Measurements from ENCODE around the gene SCAMP2. TPM values are rescaled to one million over a fixed set of nuclear protein-coding genes. Genes with fewer than 3 reads are reported as not detected.

SCAMP2 gene
- total and polyA plus RNA-seq, 2 of the 13 experiments (the other 11 are each of a cell fraction or from before 2014, with no cell fraction given) = 34.8 to 121 TPM

DNA sequence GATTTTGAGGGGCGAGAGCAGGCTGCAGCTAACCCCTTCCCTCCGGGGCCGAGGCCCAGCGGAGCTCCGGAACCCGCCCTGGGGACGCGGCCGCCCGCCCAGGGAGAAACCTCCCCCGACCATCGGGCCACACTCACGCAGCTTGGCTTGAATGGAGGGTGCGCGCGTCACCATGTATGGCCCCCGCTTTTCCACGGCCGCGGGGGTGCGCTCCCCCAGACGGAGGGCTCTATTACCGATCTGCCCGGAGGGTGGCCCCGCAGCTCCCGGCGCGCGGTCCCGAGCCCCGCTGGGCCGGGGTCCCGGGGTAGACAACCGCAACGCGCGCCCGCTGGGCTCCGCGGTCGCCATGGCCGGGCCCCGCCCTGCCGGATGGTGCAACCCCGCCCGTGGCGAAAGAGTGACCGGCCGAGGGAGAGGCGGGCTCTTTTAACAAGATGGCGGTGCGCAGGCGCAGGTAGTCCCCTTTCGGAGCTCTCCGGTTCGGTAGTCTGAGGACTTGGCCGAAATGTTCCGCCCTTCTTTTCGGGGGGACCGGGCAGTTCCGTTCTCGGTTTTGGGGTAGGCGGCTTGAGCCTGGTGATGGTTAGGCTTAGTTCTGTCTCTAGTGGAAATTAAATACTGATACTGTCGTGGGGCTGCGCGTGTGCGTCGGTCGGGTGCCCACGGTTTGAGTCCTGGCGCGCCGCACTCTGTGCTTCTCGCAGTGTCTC is 33.4 kb upstream of the SCAMP2 start, which contains the start of gene FAM219B (continued):
- TF ChIP-seq ZNF484 (CRISPR knock-in tag; IDR thresholded peaks at IDR 0.05; ENCODE audit: borderline replicate concordance, low read depth) (no peak), ZSCAN20 (CRISPR knock-in tag; IDR thresholded peaks at IDR 0.05; ENCODE audit: borderline replicate concordance) (0 out of 2 replicates have a peak, but pooled peaks have one; percentile 20), ZFP62 (CRISPR knock-in tag; IDR thresholded peaks at IDR 0.05) (no peak), MAZ (IDR thresholded peaks at IDR 0.05; ENCODE audit: borderline replicate concordance, low read depth, low read length) (peak; percentile 65; the same call in 1 of the 2 replicates), MAZ (CRISPR knock-in tag; IDR thresholded peaks at IDR 0.05; ENCODE audit: low read depth) (peak; percentile 49; the same call in 1 of the 2 replicates), NFKB2 (CRISPR knock-in tag; IDR thresholded peaks at IDR 0.05; ENCODE audit: borderline replicate concordance) (peak; percentile 28; the same call in 1 of the 2 replicates), MEIS1 (CRISPR knock-in tag; IDR thresholded peaks at IDR 0.05; ENCODE audit: borderline replicate concordance) (peak; percentile 22; the same call in 1 of the 2 replicates), FOSL2 (CRISPR knock-in tag; IDR thresholded peaks at IDR 0.05) (peak; percentile 17; the same call in 1 of the 2 replicates), ZNF430 (CRISPR knock-in tag; IDR thresholded peaks at IDR 0.05) (no peak), ZNF883 (CRISPR knock-in tag; IDR thresholded peaks at IDR 0.05; ENCODE audit: not compliant biosample characterization) (no peak), KDM5B (CRISPR knock-in tag; IDR thresholded peaks at IDR 0.05; ENCODE audit: borderline replicate concordance) (peak; percentile 58; the same call in 1 of the 2 replicates), SRSF1 (optimal IDR thresholded peaks at IDR 0.05; ENCODE audit: low read depth, low read length) (peak; percentile 42), NR0B2 (CRISPR knock-in tag; IDR thresholded peaks at IDR 0.05) (peak; percentile 32; the same call in 1 of the 2 replicates), HNRNPH1 (optimal IDR thresholded peaks at IDR 0.05; ENCODE audit: low read depth, low read length) (no peak), SOX6 (IDR thresholded peaks at IDR 0.05) (no peak), SOX6 (CRISPR knock-in tag; IDR thresholded peaks at IDR 0.05) (0 out of 2 replicates have a peak, but pooled peaks have one; percentile 16)
- TF ChIP-seq, protein P1, sequence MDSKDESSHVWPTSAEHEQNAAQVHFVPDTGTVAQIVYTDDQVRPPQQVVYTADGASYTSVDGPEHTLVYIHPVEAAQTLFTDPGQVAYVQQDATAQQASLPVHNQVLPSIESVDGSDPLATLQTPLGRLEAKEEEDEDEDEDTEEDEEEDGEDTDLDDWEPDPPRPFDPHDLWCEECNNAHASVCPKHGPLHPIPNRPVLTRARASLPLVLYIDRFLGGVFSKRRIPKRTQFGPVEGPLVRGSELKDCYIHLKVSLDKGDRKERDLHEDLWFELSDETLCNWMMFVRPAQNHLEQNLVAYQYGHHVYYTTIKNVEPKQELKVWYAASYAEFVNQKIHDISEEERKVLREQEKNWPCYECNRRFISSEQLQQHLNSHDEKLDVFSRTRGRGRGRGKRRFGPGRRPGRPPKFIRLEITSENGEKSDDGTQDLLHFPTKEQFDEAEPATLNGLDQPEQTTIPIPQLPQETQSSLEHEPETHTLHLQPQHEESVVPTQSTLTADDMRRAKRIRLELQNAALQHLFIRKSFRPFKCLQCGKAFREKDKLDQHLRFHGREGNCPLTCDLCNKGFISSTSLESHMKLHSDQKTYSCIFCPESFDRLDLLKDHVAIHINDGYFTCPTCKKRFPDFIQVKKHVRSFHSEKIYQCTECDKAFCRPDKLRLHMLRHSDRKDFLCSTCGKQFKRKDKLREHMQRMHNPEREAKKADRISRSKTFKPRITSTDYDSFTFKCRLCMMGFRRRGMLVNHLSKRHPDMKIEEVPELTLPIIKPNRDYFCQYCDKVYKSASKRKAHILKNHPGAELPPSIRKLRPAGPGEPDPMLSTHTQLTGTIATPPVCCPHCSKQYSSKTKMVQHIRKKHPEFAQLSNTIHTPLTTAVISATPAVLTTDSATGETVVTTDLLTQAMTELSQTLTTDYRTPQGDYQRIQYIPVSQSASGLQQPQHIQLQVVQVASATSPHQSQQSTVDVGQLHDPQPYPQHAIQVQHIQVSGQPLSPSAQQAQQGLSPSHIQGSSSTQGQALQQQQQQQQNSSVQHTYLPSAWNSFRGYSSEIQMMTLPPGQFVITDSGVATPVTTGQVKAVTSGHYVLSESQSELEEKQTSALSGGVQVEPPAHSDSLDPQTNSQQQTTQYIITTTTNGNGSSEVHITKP (CRISPR knock-in tag; IDR thresholded peaks at IDR 0.05; ENCODE audit: low read depth) = peak; percentile 16; the same call in 1 of the 2 replicates
- TF ChIP-seq, protein P2, sequence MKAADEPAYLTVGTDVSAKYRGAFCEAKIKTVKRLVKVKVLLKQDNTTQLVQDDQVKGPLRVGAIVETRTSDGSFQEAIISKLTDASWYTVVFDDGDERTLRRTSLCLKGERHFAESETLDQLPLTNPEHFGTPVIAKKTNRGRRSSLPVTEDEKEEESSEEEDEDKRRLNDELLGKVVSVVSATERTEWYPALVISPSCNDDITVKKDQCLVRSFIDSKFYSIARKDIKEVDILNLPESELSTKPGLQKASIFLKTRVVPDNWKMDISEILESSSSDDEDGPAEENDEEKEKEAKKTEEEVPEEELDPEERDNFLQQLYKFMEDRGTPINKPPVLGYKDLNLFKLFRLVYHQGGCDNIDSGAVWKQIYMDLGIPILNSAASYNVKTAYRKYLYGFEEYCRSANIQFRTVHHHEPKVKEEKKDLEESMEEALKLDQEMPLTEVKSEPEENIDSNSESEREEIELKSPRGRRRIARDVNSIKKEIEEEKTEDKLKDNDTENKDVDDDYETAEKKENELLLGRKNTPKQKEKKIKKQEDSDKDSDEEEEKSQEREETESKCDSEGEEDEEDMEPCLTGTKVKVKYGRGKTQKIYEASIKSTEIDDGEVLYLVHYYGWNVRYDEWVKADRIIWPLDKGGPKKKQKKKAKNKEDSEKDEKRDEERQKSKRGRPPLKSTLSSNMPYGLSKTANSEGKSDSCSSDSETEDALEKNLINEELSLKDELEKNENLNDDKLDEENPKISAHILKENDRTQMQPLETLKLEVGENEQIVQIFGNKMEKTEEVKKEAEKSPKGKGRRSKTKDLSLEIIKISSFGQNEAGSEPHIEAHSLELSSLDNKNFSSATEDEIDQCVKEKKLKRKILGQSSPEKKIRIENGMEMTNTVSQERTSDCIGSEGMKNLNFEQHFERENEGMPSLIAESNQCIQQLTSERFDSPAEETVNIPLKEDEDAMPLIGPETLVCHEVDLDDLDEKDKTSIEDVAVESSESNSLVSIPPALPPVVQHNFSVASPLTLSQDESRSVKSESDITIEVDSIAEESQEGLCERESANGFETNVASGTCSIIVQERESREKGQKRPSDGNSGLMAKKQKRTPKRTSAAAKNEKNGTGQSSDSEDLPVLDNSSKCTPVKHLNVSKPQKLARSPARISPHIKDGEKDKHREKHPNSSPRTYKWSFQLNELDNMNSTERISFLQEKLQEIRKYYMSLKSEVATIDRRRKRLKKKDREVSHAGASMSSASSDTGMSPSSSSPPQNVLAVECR (CRISPR knock-in tag; IDR thresholded peaks at IDR 0.05; ENCODE audit: borderline replicate concordance) = peak; percentile 78
- TF ChIP-seq, protein P3, sequence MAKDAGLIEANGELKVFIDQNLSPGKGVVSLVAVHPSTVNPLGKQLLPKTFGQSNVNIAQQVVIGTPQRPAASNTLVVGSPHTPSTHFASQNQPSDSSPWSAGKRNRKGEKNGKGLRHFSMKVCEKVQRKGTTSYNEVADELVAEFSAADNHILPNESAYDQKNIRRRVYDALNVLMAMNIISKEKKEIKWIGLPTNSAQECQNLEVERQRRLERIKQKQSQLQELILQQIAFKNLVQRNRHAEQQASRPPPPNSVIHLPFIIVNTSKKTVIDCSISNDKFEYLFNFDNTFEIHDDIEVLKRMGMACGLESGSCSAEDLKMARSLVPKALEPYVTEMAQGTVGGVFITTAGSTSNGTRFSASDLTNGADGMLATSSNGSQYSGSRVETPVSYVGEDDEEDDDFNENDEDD (CRISPR knock-in tag; IDR thresholded peaks at IDR 0.05; ENCODE audit: borderline replicate concordance) = peak; percentile 43; the same call in 1 of the 2 replicates

Measured in HepG2 (cell line).